Keratinocyte (primary cell): ENCODE measurements around the gene EXOC4. TPM values are rescaled to one million over a fixed set of nuclear protein-coding genes. Genes with fewer than 3 reads are reported as not detected.

Source experiments
- DNase-seq: peaks from one replicate; pipeline ENCODE4 v3.0.0-alpha.2; 2011; ENCODE audit warnings: low read depth, missing footprints, low spot score
- FAIRE-seq: peaks from 2 replicates; lab custom pipeline; 2011; peaks lifted over from hg19 to GRCh38; lab: Jason Lieb, UNC
- H2AFZ ChIP-seq: 2 replicates; pipeline ENCODE4 v1.6.0; 2012; ENCODE audit warnings: low read length, control low read depth, inconsistent platforms; ENCODE audit not compliant: control insufficient read depth
- H3K27ac ChIP-seq: 2 replicates; pipeline ENCODE4 v1.5.1; 2011; ENCODE audit warnings: low read length; ENCODE audit not compliant: control insufficient read depth, insufficient read depth
- H3K27me3 ChIP-seq: 3 replicates; pipeline ENCODE4 v1.6.0; 2011; ENCODE audit warnings: low read length; ENCODE audit not compliant: control insufficient read depth, insufficient read depth; ENCODE audit errors: extremely low read depth
- H3K36me3 ChIP-seq, 2 experiments: 2 replicates in 1 of 2; 3 replicates in 1 of 2; pipeline ENCODE4 v1.5.1; 2011; ENCODE audit warnings: low read length in 2 of 2, mild to moderate bottlenecking in 1 of 2; ENCODE audit not compliant: control insufficient read depth in 2 of 2, insufficient read depth in 2 of 2; ENCODE audit errors: extremely low read depth in 1 of 2
- H3K4me1 ChIP-seq: 3 replicates; pipeline ENCODE4 v1.5.1; 2011; ENCODE audit warnings: low read length; ENCODE audit not compliant: control insufficient read depth, insufficient read depth; ENCODE audit errors: extremely low read depth
- H3K4me2 ChIP-seq: 3 replicates; pipeline ENCODE4 v1.6.0; 2011; ENCODE audit warnings: low read depth, low read length; ENCODE audit not compliant: control insufficient read depth, insufficient read depth; ENCODE audit errors: extremely low read depth
- H3K4me3 ChIP-seq, 3 experiments: fragments of 200-600 bp in 1 of 3; sonication (generic) in 1 of 3; 2 replicates in 2 of 3; 3 replicates in 1 of 3; pipeline ENCODE4 v1.5.1; 2011 to 2016; ENCODE audit warnings: low read length in 3 of 3, mild to moderate bottlenecking in 3 of 3, control low read depth in 2 of 3, inconsistent platforms in 1 of 3, low read depth in 1 of 3, mixed read lengths in 1 of 3, mixed run types in 1 of 3, moderate library complexity in 1 of 3; ENCODE audit not compliant: control insufficient read depth in 2 of 3, insufficient read depth in 2 of 3; ENCODE audit errors: extremely low read depth in 1 of 3
- H3K79me2 ChIP-seq: 2 replicates; pipeline ENCODE4 v1.6.0; 2012; ENCODE audit warnings: low read length; ENCODE audit not compliant: control insufficient read depth, insufficient read depth
- H3K9ac ChIP-seq: 3 replicates; pipeline ENCODE4 v1.6.0; 2011; ENCODE audit warnings: low read length; ENCODE audit not compliant: control insufficient read depth, insufficient read depth; ENCODE audit errors: extremely low read depth
- H3K9me1 ChIP-seq: 3 replicates; pipeline ENCODE4 v1.6.0; 2011; ENCODE audit warnings: low read length; ENCODE audit not compliant: control insufficient read depth, insufficient read depth; ENCODE audit errors: extremely low read depth
- H3K9me3 ChIP-seq: 2 replicates; pipeline ENCODE4 v1.5.1; 2012; ENCODE audit warnings: low read depth, low read length; ENCODE audit not compliant: control insufficient read depth
- H4K20me1 ChIP-seq: 3 replicates; pipeline ENCODE4 v1.6.0; 2011; ENCODE audit warnings: low read length; ENCODE audit not compliant: control insufficient read depth, insufficient read depth; ENCODE audit errors: extremely low read depth
- CTCF ChIP-seq, 3 experiments: IDR thresholded peaks in 1 of 3; conservative IDR thresholded peaks in 1 of 3; optimal IDR thresholded peaks in 1 of 3; 2 replicates in 2 of 3; 3 replicates in 1 of 3; pipeline versions ENCODE3 to v1.5.1; 2011; ENCODE audit warnings: low read length in 3 of 3, mild to moderate bottlenecking in 3 of 3, moderate library complexity in 2 of 3, control low read depth in 1 of 3, inconsistent platforms in 1 of 3; ENCODE audit not compliant: insufficient read depth in 2 of 3; ENCODE audit errors: extremely low read depth in 1 of 3
- EZH2 ChIP-seq: IDR thresholded peaks from one replicate; pipeline ENCODE4 v1.6.1; 2012; ENCODE audit warnings: inconsistent platforms, mild to moderate bottlenecking, low read length, moderate library complexity
- dilution Hi-C: fragments of 300-500 bp; cut with MboI; formaldehyde crosslinking; loops from one replicate; pipeline ENCODE4 v1.7.0; 2020; ENCODE audit warnings: low sequenced_read_pairs; ENCODE audit not compliant: extremely low pct_ligation_motif_present
- polyA plus RNA-seq, 5 experiments: library from polyadenylated mRNA; depleted of rRNA in 3 of 5; stranded (reverse) in 3 of 5; stranded (forward) in 1 of 5; unstranded in 1 of 5; fragments of >200 nt; gene quantifications; 1 replicate in 1 of 5; 2 replicates in 3 of 5; 3 replicates in 1 of 5; pipeline versions ENCODE4 v1.2.1 to v1.2.3, GENCODE V29; 2011 to 2012; ENCODE audit warnings: missing spikeins in 2 of 5, low read depth in 1 of 5, low replicate concordance in 1 of 5

The EXOC4 gene
- polyA plus RNA-seq, 1 donor (not counting 4 experiments of a cell fraction or from before 2014, with no cell fraction given): 52.6 TPM

- Histone ChIP-seq H3K4me3 (no peak overlapping the region), H4K20me1 (no peaks in the 10 kb centered on the region), H3K9ac (no peak overlapping the region), H3K79me2 (no peaks in the 10 kb centered on the region), H3K9me1 (no peaks in the 10 kb centered on the region), H3K4me2 (no peak overlapping the region), H3K36me3 (peaks cover 0 to 5% of the 10 kb centered on the region in 2 experiments), H2AFZ (no peak overlapping the region), H3K9me3 (no peaks in the 10 kb centered on the region), H3K27me3 (no peaks in the 10 kb centered on the region), H3K27ac (no peak overlapping the region), H3K4me1 (peaks cover 9% of the 10 kb centered on the region)
- dilution Hi-C loops: no loop called here
- FAIRE-seq (no peak), DNase-seq (no peak)
- no peak for TF ChIP-seq EZH2
- TF ChIP-seq CTCF (optimal IDR thresholded peaks at IDR 0.05 in 1 of 3, IDR thresholded peaks at IDR 0.05 in 1 of 3, conservative IDR thresholded peaks at IDR 0.05 in 1 of 3; ENCODE audit: extremely low read depth in 1 of 3, insufficient read depth in 2 of 3, low read length in 3 of 3): no peak
These were observed 567.7 kb downstream of the EXOC4 start for GRCh38 chr7:133820584-133820983.

DNA sequence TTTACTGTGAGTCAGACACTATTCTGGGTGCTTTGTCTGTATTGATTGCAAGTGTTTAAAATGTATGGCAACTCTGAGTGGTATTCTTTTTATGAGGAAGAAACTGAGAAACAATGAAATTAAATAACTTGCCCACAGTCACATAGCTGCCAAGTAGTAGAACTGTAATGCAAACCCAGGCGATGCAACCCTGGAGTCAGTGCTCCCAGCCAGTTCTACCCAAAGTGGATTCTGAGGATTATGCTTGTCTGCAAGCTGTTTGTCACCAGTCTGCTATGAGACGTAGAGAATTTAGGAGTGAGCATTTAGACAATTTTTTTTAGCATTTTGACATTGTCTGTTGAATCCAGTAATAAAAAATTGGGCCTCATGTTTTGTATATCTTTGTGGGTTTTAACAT, 568.3 kb downstream of the EXOC4 start:
- dilution Hi-C loops: no loop called here

More for the DNA sequence above, 568.3 kb downstream of the EXOC4 start:
- TF ChIP-seq CTCF (optimal IDR thresholded peaks at IDR 0.05 in 1 of 3, IDR thresholded peaks at IDR 0.05 in 1 of 3, conservative IDR thresholded peaks at IDR 0.05 in 1 of 3; ENCODE audit: extremely low read depth in 1 of 3, insufficient read depth in 2 of 3, low read length in 3 of 3) (no peak), EZH2 (no peak)
- Histone ChIP-seq H3K36me3 (peaks cover 0 to 5% of the 10 kb centered on the region in 2 experiments), H3K9ac (no peak overlapping the region), H2AFZ (no peak overlapping the region), H3K4me3 (no peak overlapping the region), H3K27me3 (no peaks in the 10 kb centered on the region), H3K4me2 (no peak overlapping the region), H4K20me1 (no peaks in the 10 kb centered on the region), H3K9me3 (no peaks in the 10 kb centered on the region), H3K9me1 (no peaks in the 10 kb centered on the region), H3K4me1 (peaks cover 9% of the 10 kb centered on the region), H3K27ac (no peak overlapping the region), H3K79me2 (no peaks in the 10 kb centered on the region)
- no peak for FAIRE-seq
- no peak for DNase-seq
